SK-N-SH treated with all-trans-retinoic acid at 6 μM for 48 hours (cell line): ENCODE results near the gene PASK.

ENCODE experiments used
- ATAC-seq: fragments of 200-7000 bp; cut with Tn5 transposase; 3 replicates; pipeline ENCODE4 v1.9.1; 2020; ENCODE audit warnings: mild to moderate bottlenecking, moderate library complexity
- ARNTL ChIP-seq: fragments of 450-650 bp; formaldehyde crosslinking; IDR thresholded peaks from 2 replicates; pipeline ENCODE4 v1.5.0; 2020; ENCODE audit warnings: low read depth, mild to moderate bottlenecking, moderate library complexity, borderline replicate concordance
- CSDC2 ChIP-seq: fragments of 250-450 bp; sonication (Bioruptor Pico); IDR thresholded peaks from 2 replicates; pipeline ENCODE4 v1.5.0; 2020; ENCODE audit warnings: mild to moderate bottlenecking, moderate library complexity
- CSRNP3 ChIP-seq: fragments of 250-450 bp; sonication (Bioruptor Pico); IDR thresholded peaks from 2 replicates; pipeline ENCODE4 v1.5.1; 2021; ENCODE audit warnings: mild to moderate bottlenecking, moderate library complexity
- ESRRG ChIP-seq: fragments of 250-450 bp; sonication (Bioruptor Pico); IDR thresholded peaks from 2 replicates; pipeline ENCODE4 v1.6.1; 2021; ENCODE audit warnings: mild to moderate bottlenecking
- GLIS3 ChIP-seq: fragments of 250-450 bp; sonication (Bioruptor Pico); IDR thresholded peaks from 2 replicates; pipeline ENCODE4 v1.5.0; 2020; ENCODE audit warnings: mild to moderate bottlenecking, moderate library complexity
- OSR1 ChIP-seq: fragments of 250-450 bp; sonication (Bioruptor Pico); IDR thresholded peaks from 2 replicates; pipeline ENCODE4 v1.8.0; 2022; ENCODE audit warnings: moderate library complexity, mild to moderate bottlenecking, inconsistent platforms
- PATZ1 ChIP-seq: fragments of 250-450 bp; sonication (Bioruptor Pico); IDR thresholded peaks from 2 replicates; pipeline ENCODE4 v1.8.0; 2020; ENCODE audit warnings: mild to moderate bottlenecking, moderate library complexity, borderline replicate concordance
- PPARA ChIP-seq: fragments of 250-450 bp; sonication (Bioruptor Pico); IDR thresholded peaks from 2 replicates; pipeline ENCODE4 v1.5.0; 2020; ENCODE audit warnings: mild to moderate bottlenecking, borderline replicate concordance
- RARB ChIP-seq: fragments of 250-450 bp; sonication (Bioruptor Pico); IDR thresholded peaks from 2 replicates; pipeline ENCODE4 v1.8.0; 2021; ENCODE audit warnings: mild to moderate bottlenecking, moderate library complexity
- SNAI2 ChIP-seq: fragments of 250-450 bp; sonication (Bioruptor Pico); IDR thresholded peaks from 2 replicates; pipeline ENCODE4 v1.5.0; 2020; ENCODE audit warnings: mild to moderate bottlenecking, moderate library complexity
- TCF4 ChIP-seq: fragments of 250-450 bp; sonication (Bioruptor Pico); IDR thresholded peaks from 2 replicates; pipeline ENCODE4 v1.8.0; 2021; ENCODE audit warnings: mild to moderate bottlenecking, moderate library complexity, borderline replicate concordance
- TOX ChIP-seq: fragments of 250-450 bp; sonication (Bioruptor Pico); IDR thresholded peaks from 2 replicates; pipeline ENCODE4 v1.8.0; 2021; ENCODE audit warnings: mild to moderate bottlenecking, moderate library complexity, borderline replicate concordance
- ZC3H10 ChIP-seq: fragments of 250-450 bp; sonication (Bioruptor Pico); IDR thresholded peaks from 2 replicates; pipeline ENCODE4 v1.5.1; 2021; ENCODE audit warnings: mild to moderate bottlenecking, moderate library complexity
- ZFP3 ChIP-seq: fragments of 250-450 bp; sonication (Bioruptor Pico); IDR thresholded peaks from 2 replicates; pipeline ENCODE4 v1.5.0; 2020; ENCODE audit warnings: mild to moderate bottlenecking, moderate library complexity
- ZFP30 ChIP-seq: fragments of 450-650 bp; formaldehyde crosslinking; IDR thresholded peaks from 2 replicates; pipeline ENCODE4 v1.5.0; 2022; ENCODE audit warnings: mild to moderate bottlenecking, moderate library complexity
- ZNF565 ChIP-seq: fragments of 450-650 bp; formaldehyde crosslinking; conservative IDR thresholded peaks from 2 replicates; pipeline ENCODE4 v1.5.0; 2020; ENCODE audit warnings: low read depth, mild to moderate bottlenecking, moderate library complexity
- ZNF8 ChIP-seq: fragments of 450-650 bp; formaldehyde crosslinking; IDR thresholded peaks from 2 replicates; pipeline ENCODE4 v1.5.0; 2020; ENCODE audit warnings: mild to moderate bottlenecking, moderate library complexity
- TF ChIP-seq, protein P1 (sequence below): fragments of 250-450 bp; sonication (Bioruptor Pico); IDR thresholded peaks from 2 replicates; pipeline ENCODE4 v1.5.1; 2020; ENCODE audit warnings: low read depth, mild to moderate bottlenecking, moderate library complexity
- TF ChIP-seq, protein P2 (sequence below): fragments of 250-450 bp; sonication (Bioruptor Pico); IDR thresholded peaks from 2 replicates; pipeline ENCODE4 v1.8.0; 2021; ENCODE audit warnings: low read depth, mild to moderate bottlenecking, moderate library complexity, borderline replicate concordance

The PASK gene

GRCh38 chr2:241118737-241119505 lies 30.4 kb downstream of the PASK start:
- ATAC-seq, result no peak
- no peak for TF ChIP-seq GLIS3 (CRISPR knock-in tag)

- ATAC-seq, result no peak
- no peak for TF ChIP-seq TCF4
- TF ChIP-seq, all 23 proteins: peak for 0
Measured at GRCh38 chr2:241116606-241117560, 32.4 kb downstream of the PASK start.

GRCh38 chr2:241115361-241115760 lies 33.9 kb downstream of the PASK start:
- TF ChIP-seq SNAI2, result no peak
- TF ChIP-seq CSRNP3 (CRISPR knock-in tag), result no peak
- no peak for TF ChIP-seq OSR1
- TF ChIP-seq, protein P1, sequence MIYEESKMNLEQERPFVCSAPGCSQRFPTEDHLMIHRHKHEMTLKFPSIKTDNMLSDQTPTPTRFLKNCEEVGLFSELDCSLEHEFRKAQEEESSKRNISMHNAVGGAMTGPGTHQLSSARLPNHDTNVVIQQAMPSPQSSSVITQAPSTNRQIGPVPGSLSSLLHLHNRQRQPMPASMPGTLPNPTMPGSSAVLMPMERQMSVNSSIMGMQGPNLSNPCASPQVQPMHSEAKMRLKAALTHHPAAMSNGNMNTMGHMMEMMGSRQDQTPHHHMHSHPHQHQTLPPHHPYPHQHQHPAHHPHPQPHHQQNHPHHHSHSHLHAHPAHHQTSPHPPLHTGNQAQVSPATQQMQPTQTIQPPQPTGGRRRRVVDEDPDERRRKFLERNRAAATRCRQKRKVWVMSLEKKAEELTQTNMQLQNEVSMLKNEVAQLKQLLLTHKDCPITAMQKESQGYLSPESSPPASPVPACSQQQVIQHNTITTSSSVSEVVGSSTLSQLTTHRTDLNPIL (CRISPR knock-in tag), result no peak
- TF ChIP-seq RARB, result no peak
- no peak for TF ChIP-seq ARNTL (CRISPR knock-in tag)
- TF ChIP-seq, protein P2, sequence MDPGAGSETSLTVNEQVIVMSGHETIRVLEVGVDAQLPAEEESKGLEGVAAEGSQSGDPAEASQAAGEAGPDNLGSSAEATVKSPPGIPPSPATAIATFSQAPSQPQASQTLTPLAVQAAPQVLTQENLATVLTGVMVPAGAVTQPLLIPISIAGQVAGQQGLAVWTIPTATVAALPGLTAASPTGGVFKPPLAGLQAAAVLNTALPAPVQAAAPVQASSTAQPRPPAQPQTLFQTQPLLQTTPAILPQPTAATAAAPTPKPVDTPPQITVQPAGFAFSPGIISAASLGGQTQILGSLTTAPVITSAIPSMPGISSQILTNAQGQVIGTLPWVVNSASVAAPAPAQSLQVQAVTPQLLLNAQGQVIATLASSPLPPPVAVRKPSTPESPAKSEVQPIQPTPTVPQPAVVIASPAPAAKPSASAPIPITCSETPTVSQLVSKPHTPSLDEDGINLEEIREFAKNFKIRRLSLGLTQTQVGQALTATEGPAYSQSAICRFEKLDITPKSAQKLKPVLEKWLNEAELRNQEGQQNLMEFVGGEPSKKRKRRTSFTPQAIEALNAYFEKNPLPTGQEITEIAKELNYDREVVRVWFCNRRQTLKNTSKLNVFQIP (CRISPR knock-in tag), result no peak
- TF ChIP-seq ZNF8 (CRISPR knock-in tag), result no peak
- ATAC-seq, result no peak

- TF ChIP-seq OSR1, result no peak
- TF ChIP-seq, protein P1 (CRISPR knock-in tag), result no peak
- no peak for TF ChIP-seq PATZ1
- TF ChIP-seq CSDC2, result no peak
- no peak for TF ChIP-seq ZFP30 (CRISPR knock-in tag)
- TF ChIP-seq ZNF8 (CRISPR knock-in tag), result no peak
- TF ChIP-seq ZC3H10 (CRISPR knock-in tag), result no peak
- TF ChIP-seq, protein P2 (CRISPR knock-in tag), result no peak
- no peak for TF ChIP-seq PPARA (CRISPR knock-in tag)
- TF ChIP-seq GLIS3 (CRISPR knock-in tag), result no peak
- TF ChIP-seq ZFP3, result no peak
- TF ChIP-seq RARB, result no peak
- TF ChIP-seq SNAI2, result no peak
- no peak for TF ChIP-seq CSRNP3 (CRISPR knock-in tag)
- TF ChIP-seq TCF4, result no peak
- no peak for TF ChIP-seq ESRRG (CRISPR knock-in tag)
- no peak for TF ChIP-seq TOX
- no peak for TF ChIP-seq ZNF565 (CRISPR knock-in tag)
- ATAC-seq, result no peak
Measured at GRCh38 chr2:241114836-241115235, 34.4 kb downstream of the PASK start.
